ENCODE results near the gene ATG16L1. TPM values are rescaled to one million over a fixed set of nuclear protein-coding genes. Genes with fewer than 3 reads are reported as not detected.
A peak's percentile ranks its signal among the peaks of the same experiment; 100 is the strongest.

ATG16L1 gene
- total and polyA plus RNA-seq, 4 experiments from 2014 or later = 12.3 to 89.4 (median 50.5) TPM

DNA sequence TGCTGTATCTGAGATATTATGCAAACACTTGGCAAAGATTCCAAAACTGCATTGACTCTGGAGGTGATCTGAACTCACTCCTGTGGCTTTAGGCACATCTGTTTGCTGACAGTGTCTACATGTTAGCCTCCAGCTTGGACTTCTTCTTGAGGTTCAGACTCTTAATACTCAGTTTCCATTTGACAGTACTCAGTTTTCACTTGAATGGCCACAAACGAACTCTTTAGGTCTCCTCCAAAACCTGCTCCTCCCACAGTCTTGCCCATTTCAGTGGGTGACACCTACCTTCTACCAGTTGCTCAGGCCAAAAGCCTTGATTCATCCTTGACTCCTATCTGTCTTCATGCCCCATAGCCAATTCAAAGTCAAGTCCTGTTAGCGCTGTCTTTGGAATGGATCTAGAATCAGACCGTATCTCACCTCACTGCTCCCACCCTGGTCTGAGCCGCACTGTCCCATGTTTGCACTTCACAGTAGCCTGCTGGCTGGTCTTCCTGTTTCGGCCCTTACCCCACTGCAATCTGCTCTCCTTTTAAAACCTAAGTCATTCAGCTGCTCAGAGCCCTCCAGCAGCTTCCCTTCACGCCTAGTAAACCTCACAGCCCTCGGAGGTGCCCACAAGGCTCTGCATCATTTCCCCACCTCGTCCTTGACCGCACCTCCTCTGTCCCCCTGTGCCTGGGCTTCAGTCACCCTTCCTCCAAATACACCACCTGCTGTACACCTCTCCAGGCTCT, 10.5 kb downstream of the ATG16L1 start:
- no peaks in the 10 kb centered on the region for H3K9me3 Mint-ChIP-seq
- H3K9me3 ChIP-seq (ENCODE audit: control insufficient read depth in 1 of 2, low read length in 2 of 2) = no peaks in the 10 kb centered on the region
- H3K4me1 ChIP-seq (ENCODE audit: insufficient read depth, low read length) = peaks cover 47% of the 10 kb centered on the region
- POLR2A ChIA-PET (ENCODE audit: partially characterized antibody) = interaction anchor here (1.1 to 2.8 kb wide), 4 partner anchors 9 to 156 kb away, joined by 3 to 14 read pairs (median 7); partner anchors contain the start of gene ATG16L1
- no peak overlapping the region for H3K27ac ChIP-seq (ENCODE audit: low read depth, low read length)
- no peak overlapping the region for H3K4me3 ChIP-seq (ENCODE audit: low read length in 2 of 2)
- intact Hi-C loops (cut with micrococcal nuclease) = loop anchor here (10.0 kb wide), 1 partner anchor 163 kb away; no protein-coding TSS in a partner anchor
- no peaks in the 10 kb centered on the region for H3K27me3 ChIP-seq (ENCODE audit: insufficient read depth, low read length)
- H3K27ac Mint-ChIP-seq = peak overlapping the region; percentile 45 to 96 (median 84)
- H3K36me3 Mint-ChIP-seq = peaks cover 65 to 92% of the 10 kb centered on the region in 2 donors
- H3K27me3 Mint-ChIP-seq = no peaks in the 10 kb centered on the region
- no peak for DNase-seq
- H3K36me3 ChIP-seq (ENCODE audit: insufficient read depth, low read length) = peaks cover 94% of the 10 kb centered on the region
- CTCF ChIA-PET (ENCODE audit: partially characterized antibody) = interaction anchor here (1.1 to 1.5 kb wide), 2 partner anchors 10 to 208 kb away, joined by 3 to 4 read pairs; partner anchors contain the start of gene ATG16L1
- peaks cover 40 to 69% (median 51%) of the 10 kb centered on the region in 4 donors for H3K4me1 Mint-ChIP-seq
- peak overlapping the region in 5 of 8 donors; percentile 3 to 67 (median 26) for H3K4me3 Mint-ChIP-seq

DNA sequence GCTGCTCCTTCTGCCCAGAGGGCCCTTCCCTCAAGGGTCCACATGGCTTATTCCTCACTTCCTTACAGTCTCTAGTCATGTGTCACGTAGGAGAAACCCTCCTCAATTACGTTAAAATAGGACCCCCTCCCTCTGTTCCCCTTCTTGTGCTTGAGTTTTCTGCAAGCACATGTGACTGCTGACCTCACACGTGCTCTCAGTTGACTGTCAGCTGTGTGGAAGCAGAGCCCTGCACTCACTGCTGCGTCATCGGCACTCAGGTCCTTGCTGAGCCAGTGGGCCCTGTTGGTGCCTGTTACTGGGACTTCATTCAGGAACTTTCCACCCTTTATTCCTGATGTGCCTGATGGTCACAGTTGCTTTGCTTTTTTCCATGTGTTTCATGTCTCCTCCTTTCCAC, 11.1 kb downstream of the ATG16L1 start:
- Histone ChIP-seq H3K27me3 (ENCODE audit: insufficient read depth, low read length) (no peaks in the 10 kb centered on the region), H3K36me3 (ENCODE audit: insufficient read depth, low read length) (peaks cover 89% of the 10 kb centered on the region), H3K27ac (ENCODE audit: low read depth, low read length) (no peak overlapping the region), H3K9me3 (ENCODE audit: control insufficient read depth in 1 of 2, low read length in 2 of 2) (no peaks in the 10 kb centered on the region), H3K4me1 (ENCODE audit: insufficient read depth, low read length) (peaks cover 53% of the 10 kb centered on the region), H3K4me3 (ENCODE audit: low read length in 2 of 2) (no peak overlapping the region)
- peaks cover 67 to 92% of the 10 kb centered on the region in 2 donors for H3K36me3 Mint-ChIP-seq
- peaks cover 42 to 74% (median 56%) of the 10 kb centered on the region in 4 donors for H3K4me1 Mint-ChIP-seq
- peak overlapping the region in 2 of 8 donors; percentile 26 to 67 for H3K4me3 Mint-ChIP-seq
- CTCF ChIA-PET (ENCODE audit: partially characterized antibody) = interaction anchor here (1.6 kb wide), 1 partner anchor 10 kb away, joined by 3 read pairs; no protein-coding TSS in a partner anchor
- no peak for DNase-seq
- H3K27ac Mint-ChIP-seq = peak overlapping the region in 6 of 7 donors; percentile 57 to 96 (median 84)
- no peaks in the 10 kb centered on the region for H3K9me3 Mint-ChIP-seq
- no peaks in the 10 kb centered on the region for H3K27me3 Mint-ChIP-seq
- intact Hi-C loops (cut with micrococcal nuclease) = loop anchor here (10.0 kb wide), 1 partner anchor 162 kb away; no protein-coding TSS in a partner anchor
- POLR2A ChIA-PET (ENCODE audit: partially characterized antibody) = interaction anchor here (0.5 to 10.8 kb wide), 4 partner anchors 8 to 156 kb away, joined by 3 to 162 read pairs (median 8); partner anchors contain the start of gene ATG16L1

- peaks cover 68 to 94% of the 10 kb centered on the region in 2 donors for H3K36me3 Mint-ChIP-seq
Measured at GRCh38 chr2:233263045-233263570, 11.6 kb downstream of the ATG16L1 start.

GRCh38 chr2:233264667-233265066, 13.2 kb downstream of the ATG16L1 start:
- Mint-ChIP-seq H3K4me1 (peaks cover 46 to 77% (median 62%) of the 10 kb centered on the region in 4 donors), H3K4me3 (no peak overlapping the region), H3K27ac (peak overlapping the region; percentile 9 to 90 (median 65)), H3K36me3 (peaks cover 63 to 89% of the 10 kb centered on the region in 2 donors), H3K27me3 (no peaks in the 10 kb centered on the region), H3K9me3 (no peaks in the 10 kb centered on the region)
- no peak for DNase-seq
- intact Hi-C loops (cut with micrococcal nuclease) = loop anchor here (5.0 to 10.0 kb wide), 4 partner anchors 88 to 657 kb away; partner anchors contain the start of gene DGKD
- no peaks in the 10 kb centered on the region for H3K9me3 ChIP-seq (ENCODE audit: control insufficient read depth in 1 of 2, low read length in 2 of 2)
- H3K4me3 ChIP-seq (ENCODE audit: low read length in 2 of 2) = no peak overlapping the region
- ChIA-PET CTCF (ENCODE audit: partially characterized antibody) (interaction anchor here (2.0 kb wide), 1 partner anchor 13 kb away, joined by 10 read pairs; the partner anchor contains the start of gene ATG16L1), POLR2A (ENCODE audit: partially characterized antibody) (interaction anchor here (1.0 to 10.8 kb wide), 2 partner anchors 13 to 66 kb away, joined by 3 to 162 read pairs; partner anchors contain the start of gene ATG16L1)
- no peaks in the 10 kb centered on the region for H3K27me3 ChIP-seq (ENCODE audit: insufficient read depth, low read length)
- no peak overlapping the region for H3K27ac ChIP-seq (ENCODE audit: low read depth, low read length)
- H3K4me1 ChIP-seq (ENCODE audit: insufficient read depth, low read length) = peaks cover 58% of the 10 kb centered on the region
- H3K36me3 ChIP-seq (ENCODE audit: insufficient read depth, low read length) = peaks cover 71% of the 10 kb centered on the region

More at GRCh38 chr2:233263045-233263570, 11.6 kb downstream of the ATG16L1 start:
- Mint-ChIP-seq H3K4me1 (peaks cover 45 to 77% (median 59%) of the 10 kb centered on the region in 4 donors), H3K27me3 (no peaks in the 10 kb centered on the region), H3K4me3 (no peak overlapping the region), H3K9me3 (no peaks in the 10 kb centered on the region), H3K27ac (peak overlapping the region; percentile 47 to 91 (median 77))
- Histone ChIP-seq H3K4me1 (ENCODE audit: insufficient read depth, low read length) (peaks cover 58% of the 10 kb centered on the region), H3K27me3 (ENCODE audit: insufficient read depth, low read length) (no peaks in the 10 kb centered on the region), H3K27ac (ENCODE audit: low read depth, low read length) (no peak overlapping the region), H3K9me3 (ENCODE audit: control insufficient read depth in 1 of 2, low read length in 2 of 2) (no peaks in the 10 kb centered on the region), H3K4me3 (ENCODE audit: low read length in 2 of 2) (no peak overlapping the region), H3K36me3 (ENCODE audit: insufficient read depth, low read length) (peaks cover 87% of the 10 kb centered on the region)
- DNase-seq = no peak
- POLR2A ChIA-PET (ENCODE audit: partially characterized antibody) = interaction anchor here (0.5 to 10.8 kb wide), 3 partner anchors 11 to 155 kb away, joined by 3 to 162 read pairs (median 3); partner anchors contain the start of gene ATG16L1
- intact Hi-C loops (cut with micrococcal nuclease) = loop anchor here (10.0 kb wide), 1 partner anchor 162 kb away; no protein-coding TSS in a partner anchor
- CTCF ChIA-PET (ENCODE audit: partially characterized antibody) = interaction anchor here (1.1 to 1.6 kb wide), 2 partner anchors 10 to 12 kb away, joined by 3 to 7 read pairs; partner anchors contain the start of gene ATG16L1

DNA sequence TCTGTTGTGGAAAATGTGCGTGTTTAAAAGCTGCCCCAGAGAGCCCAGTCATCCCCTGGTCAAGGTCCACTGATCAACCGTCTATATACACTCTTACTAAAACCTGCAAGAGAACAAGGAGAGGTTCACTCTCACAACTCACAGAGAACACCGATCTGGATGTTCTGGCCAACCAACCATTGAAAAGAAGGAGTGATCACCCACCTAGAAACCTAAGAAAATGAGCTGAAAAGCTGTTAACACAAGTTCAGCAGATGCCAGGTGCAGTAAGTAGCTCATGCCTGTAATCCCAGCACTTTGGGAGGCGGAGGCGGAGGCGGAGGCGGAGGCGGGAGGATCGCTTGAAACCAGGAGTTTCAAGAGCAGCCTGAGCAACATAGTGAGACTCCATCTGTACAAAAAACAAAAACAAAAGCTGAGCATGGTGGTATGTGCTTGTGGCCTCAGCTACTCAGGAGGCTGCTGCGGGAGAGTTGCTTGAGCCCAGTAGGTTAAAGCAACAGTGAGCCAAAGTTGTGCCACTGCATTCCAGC, 14.5 kb downstream of the ATG16L1 start:
- Mint-ChIP-seq H3K27me3 (no peaks in the 10 kb centered on the region), H3K27ac (peak overlapping the region; percentile 70 to 99 (median 97)), H3K36me3 (peaks cover 66 to 86% of the 10 kb centered on the region in 2 donors), H3K9me3 (no peaks in the 10 kb centered on the region), H3K4me3 (peak overlapping the region in 2 of 8 donors; percentile 8 to 32), H3K4me1 (peaks cover 45 to 77% (median 68%) of the 10 kb centered on the region in 4 donors)
- Histone ChIP-seq H3K27me3 (ENCODE audit: insufficient read depth, low read length) (no peaks in the 10 kb centered on the region), H3K9me3 (ENCODE audit: control insufficient read depth in 1 of 2, low read length in 2 of 2) (no peaks in the 10 kb centered on the region), H3K4me3 (ENCODE audit: low read length in 2 of 2) (no peak overlapping the region), H3K27ac (ENCODE audit: low read depth, low read length) (peak overlapping the region; percentile 81), H3K36me3 (ENCODE audit: insufficient read depth, low read length) (peaks cover 60% of the 10 kb centered on the region), H3K4me1 (ENCODE audit: insufficient read depth, low read length) (peaks cover 60% of the 10 kb centered on the region)
- POLR2A ChIA-PET (ENCODE audit: partially characterized antibody) = interaction anchor here (10.8 kb wide), 1 partner anchor 14 kb away, joined by 162 read pairs; the partner anchor contains the start of gene ATG16L1
- CTCF ChIA-PET (ENCODE audit: partially characterized antibody) = interaction anchor here (0.8 to 2.0 kb wide), 4 partner anchors 10 to 34 kb away, joined by 3 to 10 read pairs (median 3); partner anchors contain the start of gene ATG16L1
- intact Hi-C loops (cut with micrococcal nuclease) = loop anchor here (5.0 to 10.0 kb wide), 4 partner anchors 86 to 659 kb away; partner anchors contain the start of gene DGKD
- DNase-seq = no peak

DNA sequence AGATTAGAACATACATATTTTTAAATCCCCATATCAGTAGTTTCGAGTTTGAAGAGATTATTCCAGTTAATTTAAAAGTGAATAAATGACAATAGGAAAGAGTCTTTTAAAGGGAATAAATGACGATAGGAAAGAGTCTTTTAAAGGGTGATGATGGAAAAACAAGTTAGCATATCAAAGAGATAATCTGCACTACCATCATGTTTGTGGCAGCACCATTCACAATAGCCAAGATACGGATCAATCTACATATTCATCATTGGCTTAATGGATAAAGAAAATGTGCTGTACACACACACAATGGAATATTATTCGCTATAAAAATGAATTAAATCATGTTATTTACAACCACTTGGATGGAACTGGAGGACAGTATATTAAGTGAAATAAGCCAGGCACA, 15.0 kb downstream of the ATG16L1 start:
- Mint-ChIP-seq H3K4me1 (peaks cover 43 to 76% (median 67%) of the 10 kb centered on the region in 4 donors), H3K4me3 (peak overlapping the region in 3 of 8 donors; percentile 27 to 79 (median 69)), H3K9me3 (no peaks in the 10 kb centered on the region), H3K27ac (peak overlapping the region; percentile 96 to 99 (median 97)), H3K36me3 (peaks cover 65 to 83% of the 10 kb centered on the region in 2 donors), H3K27me3 (no peaks in the 10 kb centered on the region)
- intact Hi-C loops (cut with micrococcal nuclease) = loop anchor here (5.0 to 10.0 kb wide), 4 partner anchors 86 to 659 kb away; partner anchors contain the start of gene DGKD
- H3K9me3 ChIP-seq (ENCODE audit: control insufficient read depth in 1 of 2, low read length in 2 of 2) = no peaks in the 10 kb centered on the region
- H3K36me3 ChIP-seq (ENCODE audit: insufficient read depth, low read length) = peaks cover 56% of the 10 kb centered on the region
- H3K4me3 ChIP-seq (ENCODE audit: low read length in 2 of 2) = no peak overlapping the region
- ChIA-PET CTCF (ENCODE audit: partially characterized antibody) (interaction anchor here (0.8 to 2.0 kb wide), 3 partner anchors 12 to 35 kb away, joined by 3 to 10 read pairs (median 3); partner anchors contain the start of gene ATG16L1), POLR2A (ENCODE audit: partially characterized antibody) (interaction anchor here (10.8 kb wide), 1 partner anchor 14 kb away, joined by 162 read pairs; the partner anchor contains the start of gene ATG16L1)
- H3K4me1 ChIP-seq (ENCODE audit: insufficient read depth, low read length) = peaks cover 61% of the 10 kb centered on the region
- peak overlapping the region; percentile 81 for H3K27ac ChIP-seq (ENCODE audit: low read depth, low read length)
- H3K27me3 ChIP-seq (ENCODE audit: insufficient read depth, low read length) = no peaks in the 10 kb centered on the region
- DNase-seq = no peak
